SK-N-SH (cell line): ENCODE data around the gene SASH1. TPM values are rescaled to one million over a fixed set of nuclear protein-coding genes. Genes with fewer than 3 reads are reported as not detected.

Source experiments
- CTCF ChIA-PET: fragments of 300-600, 350-600 bp; formaldehyde crosslinking; extraction: SDS; loops from one replicate; lab custom pipeline; 2021; lab: Yijun Ruan, JAX
- POLR2A ChIA-PET: fragments of 350-600 bp; sonication (Branson Sonifier 250); formaldehyde crosslinking; extraction: SDS; loops from one replicate; lab custom pipeline; 2020; ENCODE audit warnings: antibody characterized with exemption, inconsistent platforms; lab: Yijun Ruan, JAX
- DNase-seq: peaks from one replicate; pipeline ENCODE4 v3.0.0; 2012
- H2AFZ ChIP-seq: fragments of 200-600 bp; sonication (generic); 2 replicates; pipeline ENCODE4 v1.8.1; 2016; ENCODE audit warnings: antibody characterized with exemption, mild to moderate bottlenecking, low read depth
- H3F3A ChIP-seq: fragments of 200-600 bp; sonication (generic); replicated peaks from 2 replicates; pipeline ENCODE3; 2016; ENCODE audit warnings: antibody characterized with exemption, mild to moderate bottlenecking; ENCODE audit not compliant: insufficient read depth
- H3K27ac ChIP-seq, 2 experiments: fragments of 200-500 bp in 1 of 2; fragments of 200-600 bp in 1 of 2; sonication (Bioruptor generic) in 1 of 2; sonication (generic), shearing (Covaris generic) in 1 of 2; 2 replicates each; pipeline versions ENCODE4 v1.5.1 to v1.6.1; 2014 to 2016; ENCODE audit warnings: low read depth in 2 of 2, inconsistent platforms in 1 of 2, low read length in 1 of 2, mild to moderate bottlenecking in 1 of 2, mixed read lengths in 1 of 2
- H3K27me3 ChIP-seq: fragments of 200-600 bp; sonication (generic), shearing (Covaris generic); 2 replicates; pipeline ENCODE4 v1.6.1; 2016; ENCODE audit warnings: mixed run types; ENCODE audit not compliant: insufficient read depth
- H3K36me3 ChIP-seq, 2 experiments: fragments of 200-500 bp in 1 of 2; fragments of 200-600 bp in 1 of 2; sonication (Bioruptor generic) in 1 of 2; sonication (generic) in 1 of 2; replicated peaks in 1 of 2; 2 replicates each; pipeline versions ENCODE3 to v1.5.1; 2014 to 2016; ENCODE audit warnings: low read length in 1 of 2, mild to moderate bottlenecking in 1 of 2; ENCODE audit not compliant: insufficient read depth in 2 of 2, control insufficient read depth in 1 of 2
- H3K4me1 ChIP-seq, 2 experiments: fragments of 200-500 bp in 1 of 2; fragments of 200-600 bp in 1 of 2; sonication (Bioruptor generic) in 1 of 2; sonication (generic), shearing (Covaris generic) in 1 of 2; 2 replicates each; pipeline versions ENCODE4 v1.5.1 to v1.6.1; 2014 to 2016; ENCODE audit warnings: low read depth in 1 of 2, low read length in 1 of 2, mixed run types in 1 of 2; ENCODE audit not compliant: insufficient read depth in 2 of 2, control insufficient read depth in 1 of 2
- H3K4me2 ChIP-seq: fragments of 200-600 bp; sonication (generic), shearing (Covaris generic); 2 replicates; pipeline ENCODE4 v1.6.1; 2017; ENCODE audit warnings: mixed run types
- H3K4me3 ChIP-seq, 2 experiments: fragments of 200-500 bp in 1 of 2; fragments of 200-600 bp in 1 of 2; sonication (Bioruptor generic) in 1 of 2; sonication (generic), shearing (Covaris generic) in 1 of 2; 2 replicates each; pipeline versions ENCODE4 v1.5.1 to v1.8.1; 2014 to 2016; ENCODE audit warnings: low read depth in 2 of 2, inconsistent platforms in 1 of 2, low read length in 1 of 2, mild to moderate bottlenecking in 1 of 2, mixed read lengths in 1 of 2, moderate library complexity in 1 of 2
- H3K79me2 ChIP-seq: fragments of 200-600 bp; sonication (generic); 2 replicates; pipeline ENCODE4 v1.8.1; 2017; ENCODE audit warnings: mild to moderate bottlenecking; ENCODE audit not compliant: insufficient read depth
- H3K9ac ChIP-seq: fragments of 200-600 bp; sonication (generic); 2 replicates; pipeline ENCODE4 v1.6.1; 2017; ENCODE audit warnings: mixed run types
- H3K9me2 ChIP-seq: fragments of 200-600 bp; sonication (generic); 2 replicates; pipeline ENCODE4 v1.6.1; 2017; ENCODE audit warnings: mixed run types
- H3K9me3 ChIP-seq: fragments of 200-600 bp; sonication (generic); 2 replicates; pipeline ENCODE4 v1.6.1; 2017; ENCODE audit warnings: mixed run types, mild to moderate bottlenecking, moderate library complexity
- H4K20me1 ChIP-seq: fragments of 200-600 bp; sonication (generic); 2 replicates; pipeline ENCODE4 v1.6.1; 2017; ENCODE audit warnings: mild to moderate bottlenecking, mixed run types; ENCODE audit not compliant: insufficient read depth
- CHD2 ChIP-seq: fragments of 150-350 bp; IDR thresholded peaks from 2 replicates; pipeline ENCODE4 v1.6.1; 2018; ENCODE audit warnings: low read length; ENCODE audit not compliant: partially characterized antibody
- ELF1 ChIP-seq: IDR thresholded peaks from 2 replicates; pipeline ENCODE4 v1.4.0; 2012
- EP300 ChIP-seq, 2 experiments: IDR thresholded peaks; 2 replicates each; pipeline versions ENCODE4 v1.4.0 to v1.6.1; 2012; ENCODE audit warnings: borderline replicate concordance in 1 of 2, low read depth in 1 of 2, low read length in 1 of 2
- FOXJ3 ChIP-seq: sonication (generic); formaldehyde crosslinking; IDR thresholded peaks from 2 replicates; pipeline ENCODE4 v1.5.1; 2020; ENCODE audit warnings: mild to moderate bottlenecking, missing genetic modification reagents
- FOXM1 ChIP-seq: IDR thresholded peaks from 2 replicates; pipeline ENCODE4 v1.4.0; 2012; ENCODE audit warnings: low read depth, mild to moderate bottlenecking
- GABPA ChIP-seq: IDR thresholded peaks from 2 replicates; pipeline ENCODE4 v1.4.0; 2012; ENCODE audit warnings: low read depth, mild to moderate bottlenecking
- GATA2 ChIP-seq: sonication (generic); formaldehyde crosslinking; IDR thresholded peaks from 2 replicates; pipeline ENCODE4 v1.5.0; 2020; ENCODE audit warnings: mild to moderate bottlenecking, missing genetic modification reagents
- RFX5 ChIP-seq: IDR thresholded peaks from 2 replicates; pipeline ENCODE4 v1.6.1; 2012; ENCODE audit warnings: mild to moderate bottlenecking, improper control_type of control experiment, low read length
- SMC3 ChIP-seq: IDR thresholded peaks from 2 replicates; pipeline ENCODE4 v1.6.1; 2012; ENCODE audit warnings: low read depth, low read length, improper control_type of control experiment
- TAF1 ChIP-seq: IDR thresholded peaks from 2 replicates; pipeline ENCODE4 v1.6.1; 2012; ENCODE audit warnings: low read depth, mild to moderate bottlenecking, low read length, moderate library complexity, borderline replicate concordance
- whole genome bisulfite sequencing: methylation state at CpG from one replicate; pipeline ENCODE4 v1.1.6; 2017; ENCODE audit warnings: low lambda C conversion rate; 5-methylcytosine and 5-hydroxymethylcytosine counted together
- polyA plus RNA-seq, 3 experiments: library from polyadenylated mRNA; depleted of rRNA; stranded (reverse); fragments of >200 nt; gene quantifications; 2 replicates each; pipeline ENCODE4 v1.2.3, GENCODE V29; 2012
- TF ChIP-seq, protein P1 (sequence below): IDR thresholded peaks from 2 replicates; pipeline ENCODE4 v1.4.0; 2012; ENCODE audit warnings: low read depth, borderline replicate concordance
- TF ChIP-seq, protein P2 (sequence below): fragments of 150-350 bp; IDR thresholded peaks from 2 replicates; pipeline ENCODE4 v1.6.1; 2016; ENCODE audit warnings: mild to moderate bottlenecking, low read depth, low read length
- TF ChIP-seq, protein P3 (sequence below): IDR thresholded peaks from 2 replicates; pipeline ENCODE4; 2012
- TF ChIP-seq, protein P4 (sequence below): IDR thresholded peaks from 2 replicates; pipeline ENCODE4 v1.6.1; 2012; ENCODE audit warnings: mild to moderate bottlenecking, low read depth, low read length, moderate library complexity
- TF ChIP-seq, protein P5 (sequence below): fragments of 150-350 bp; IDR thresholded peaks from 2 replicates; pipeline ENCODE4 v1.6.1; 2017; ENCODE audit warnings: antibody characterized with exemption, low read length, low read depth, borderline replicate concordance

Gene SASH1
- polyA plus RNA-seq, 1 of the 3 experiments (the other 2 are of a cell fraction), result 19.8 TPM

DNA sequence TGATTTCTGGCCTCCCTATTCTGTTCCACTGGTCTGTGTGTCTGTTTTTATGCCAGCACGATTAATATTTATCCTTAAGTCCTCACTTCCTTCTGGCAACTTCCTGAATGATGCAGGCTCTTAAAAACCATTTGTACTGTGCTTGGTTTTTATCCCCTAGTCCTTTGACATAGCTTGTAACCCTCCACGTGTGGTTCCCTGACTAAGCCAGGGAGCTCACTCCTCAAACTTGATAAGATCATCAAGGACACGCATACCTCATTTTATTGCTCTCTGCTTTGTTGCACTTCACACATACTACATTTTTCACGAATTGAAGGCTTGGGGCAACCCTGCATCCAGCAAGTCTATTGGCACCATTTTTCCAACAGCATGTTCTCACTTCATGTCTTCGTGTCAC lies 237.8 kb downstream of the SASH1 start:
- no peaks in the 10 kb centered on the region for H3K9me2 ChIP-seq
- no peaks in the 10 kb centered on the region for H3K9me3 ChIP-seq
- H4K20me1 ChIP-seq, result no peaks in the 10 kb centered on the region
- TF ChIP-seq ELF1 (no peak), GABPA (no peak), GATA2 (CRISPR knock-in tag) (no peak), FOXJ3 (CRISPR knock-in tag) (no peak), TAF1 (no peak), CHD2 (no peak), RFX5 (no peak), EP300 (IDR thresholded peaks at IDR 0.05; ENCODE audit: borderline replicate concordance in 1 of 2, low read depth in 1 of 2, low read length in 1 of 2) (no peak), FOXM1 (no peak), SMC3 (no peak)
- TF ChIP-seq, protein P1, sequence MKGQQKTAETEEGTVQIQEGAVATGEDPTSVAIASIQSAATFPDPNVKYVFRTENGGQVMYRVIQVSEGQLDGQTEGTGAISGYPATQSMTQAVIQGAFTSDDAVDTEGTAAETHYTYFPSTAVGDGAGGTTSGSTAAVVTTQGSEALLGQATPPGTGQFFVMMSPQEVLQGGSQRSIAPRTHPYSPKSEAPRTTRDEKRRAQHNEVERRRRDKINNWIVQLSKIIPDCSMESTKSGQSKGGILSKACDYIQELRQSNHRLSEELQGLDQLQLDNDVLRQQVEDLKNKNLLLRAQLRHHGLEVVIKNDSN, result no peak
- TF ChIP-seq, protein P2, sequence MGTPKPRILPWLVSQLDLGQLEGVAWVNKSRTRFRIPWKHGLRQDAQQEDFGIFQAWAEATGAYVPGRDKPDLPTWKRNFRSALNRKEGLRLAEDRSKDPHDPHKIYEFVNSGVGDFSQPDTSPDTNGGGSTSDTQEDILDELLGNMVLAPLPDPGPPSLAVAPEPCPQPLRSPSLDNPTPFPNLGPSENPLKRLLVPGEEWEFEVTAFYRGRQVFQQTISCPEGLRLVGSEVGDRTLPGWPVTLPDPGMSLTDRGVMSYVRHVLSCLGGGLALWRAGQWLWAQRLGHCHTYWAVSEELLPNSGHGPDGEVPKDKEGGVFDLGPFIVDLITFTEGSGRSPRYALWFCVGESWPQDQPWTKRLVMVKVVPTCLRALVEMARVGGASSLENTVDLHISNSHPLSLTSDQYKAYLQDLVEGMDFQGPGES, result no peak
- TF ChIP-seq, protein P3, sequence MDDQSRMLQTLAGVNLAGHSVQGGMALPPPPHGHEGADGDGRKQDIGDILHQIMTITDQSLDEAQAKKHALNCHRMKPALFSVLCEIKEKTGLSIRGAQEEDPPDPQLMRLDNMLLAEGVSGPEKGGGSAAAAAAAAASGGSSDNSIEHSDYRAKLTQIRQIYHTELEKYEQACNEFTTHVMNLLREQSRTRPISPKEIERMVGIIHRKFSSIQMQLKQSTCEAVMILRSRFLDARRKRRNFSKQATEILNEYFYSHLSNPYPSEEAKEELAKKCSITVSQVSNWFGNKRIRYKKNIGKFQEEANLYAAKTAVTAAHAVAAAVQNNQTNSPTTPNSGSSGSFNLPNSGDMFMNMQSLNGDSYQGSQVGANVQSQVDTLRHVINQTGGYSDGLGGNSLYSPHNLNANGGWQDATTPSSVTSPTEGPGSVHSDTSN, result no peak
- TF ChIP-seq, protein P4, sequence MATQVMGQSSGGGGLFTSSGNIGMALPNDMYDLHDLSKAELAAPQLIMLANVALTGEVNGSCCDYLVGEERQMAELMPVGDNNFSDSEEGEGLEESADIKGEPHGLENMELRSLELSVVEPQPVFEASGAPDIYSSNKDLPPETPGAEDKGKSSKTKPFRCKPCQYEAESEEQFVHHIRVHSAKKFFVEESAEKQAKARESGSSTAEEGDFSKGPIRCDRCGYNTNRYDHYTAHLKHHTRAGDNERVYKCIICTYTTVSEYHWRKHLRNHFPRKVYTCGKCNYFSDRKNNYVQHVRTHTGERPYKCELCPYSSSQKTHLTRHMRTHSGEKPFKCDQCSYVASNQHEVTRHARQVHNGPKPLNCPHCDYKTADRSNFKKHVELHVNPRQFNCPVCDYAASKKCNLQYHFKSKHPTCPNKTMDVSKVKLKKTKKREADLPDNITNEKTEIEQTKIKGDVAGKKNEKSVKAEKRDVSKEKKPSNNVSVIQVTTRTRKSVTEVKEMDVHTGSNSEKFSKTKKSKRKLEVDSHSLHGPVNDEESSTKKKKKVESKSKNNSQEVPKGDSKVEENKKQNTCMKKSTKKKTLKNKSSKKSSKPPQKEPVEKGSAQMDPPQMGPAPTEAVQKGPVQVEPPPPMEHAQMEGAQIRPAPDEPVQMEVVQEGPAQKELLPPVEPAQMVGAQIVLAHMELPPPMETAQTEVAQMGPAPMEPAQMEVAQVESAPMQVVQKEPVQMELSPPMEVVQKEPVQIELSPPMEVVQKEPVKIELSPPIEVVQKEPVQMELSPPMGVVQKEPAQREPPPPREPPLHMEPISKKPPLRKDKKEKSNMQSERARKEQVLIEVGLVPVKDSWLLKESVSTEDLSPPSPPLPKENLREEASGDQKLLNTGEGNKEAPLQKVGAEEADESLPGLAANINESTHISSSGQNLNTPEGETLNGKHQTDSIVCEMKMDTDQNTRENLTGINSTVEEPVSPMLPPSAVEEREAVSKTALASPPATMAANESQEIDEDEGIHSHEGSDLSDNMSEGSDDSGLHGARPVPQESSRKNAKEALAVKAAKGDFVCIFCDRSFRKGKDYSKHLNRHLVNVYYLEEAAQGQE, result no peak
- TF ChIP-seq, protein P5, sequence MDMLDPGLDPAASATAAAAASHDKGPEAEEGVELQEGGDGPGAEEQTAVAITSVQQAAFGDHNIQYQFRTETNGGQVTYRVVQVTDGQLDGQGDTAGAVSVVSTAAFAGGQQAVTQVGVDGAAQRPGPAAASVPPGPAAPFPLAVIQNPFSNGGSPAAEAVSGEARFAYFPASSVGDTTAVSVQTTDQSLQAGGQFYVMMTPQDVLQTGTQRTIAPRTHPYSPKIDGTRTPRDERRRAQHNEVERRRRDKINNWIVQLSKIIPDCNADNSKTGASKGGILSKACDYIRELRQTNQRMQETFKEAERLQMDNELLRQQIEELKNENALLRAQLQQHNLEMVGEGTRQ, result no peak
- H3K4me2 ChIP-seq, result no peak overlapping the region
- peaks cover 4% of the 10 kb centered on the region for H3F3A ChIP-seq
- no peaks in the 10 kb centered on the region for H3K4me1 ChIP-seq
- no peaks in the 10 kb centered on the region for H3K79me2 ChIP-seq
- H3K27ac ChIP-seq, result no peak overlapping the region
- H2AFZ ChIP-seq, result no peak overlapping the region
- WGBS, result 5% methylated on average over 5 of the region's 5 CpGs
- H3K4me3 ChIP-seq, result no peak overlapping the region
- ChIA-PET CTCF (no interaction called here), POLR2A (no interaction called here)
- H3K27me3 ChIP-seq, result no peaks in the 10 kb centered on the region; the same call in 1 of the 2 replicates
- no peaks in the 10 kb centered on the region for H3K36me3 ChIP-seq
- H3K9ac ChIP-seq, result no peak overlapping the region
- no peak for DNase-seq
